Mesenchymal stem cell (in vitro differentiated cells and primary cell): ENCODE results near the gene C4orf50.
"Not testable (repeated sequence)": the region's sequence is repeated elsewhere in the genome, so short reads cannot be mapped to it uniquely, and the experiment has no call there.

ENCODE experiments used
- DNase-seq: peaks from one replicate; pipeline ENCODE4 v3.0.0-alpha.2; 2013
- H2AFZ ChIP-seq: one replicate; pipeline ENCODE4 v1.6.1; 2013; ENCODE audit warnings: low read depth, mild to moderate bottlenecking, control low read depth, inconsistent platforms, low read length, moderate library complexity
- H2AK5ac ChIP-seq: 2 replicates; pipeline ENCODE4 v1.6.1; 2013; ENCODE audit warnings: low read length, moderate library complexity, mild to moderate bottlenecking, inconsistent platforms; ENCODE audit not compliant: severe bottlenecking
- H2BK120ac ChIP-seq: one replicate; pipeline ENCODE4 v1.6.1; 2013; ENCODE audit warnings: low read depth, mild to moderate bottlenecking, inconsistent platforms, low read length, moderate library complexity
- H2BK12ac ChIP-seq, 2 experiments: one replicate each; pipeline ENCODE4 v1.6.1; 2013; ENCODE audit warnings: inconsistent platforms in 2 of 2, low read length in 2 of 2, mild to moderate bottlenecking in 2 of 2, moderate library complexity in 2 of 2, control low read depth in 1 of 2
- H2BK15ac ChIP-seq: one replicate; pipeline ENCODE4 v1.6.1; 2013; ENCODE audit warnings: mild to moderate bottlenecking, low read depth, inconsistent platforms; ENCODE audit not compliant: poor library complexity, severe bottlenecking
- H2BK5ac ChIP-seq: 2 replicates; pipeline ENCODE4 v1.6.1; 2013; ENCODE audit warnings: low read depth, mild to moderate bottlenecking, low read length, control low read depth, inconsistent platforms; ENCODE audit not compliant: poor library complexity, severe bottlenecking
- H3K14ac ChIP-seq, 2 experiments: one replicate each; pipeline ENCODE4 v1.6.1; 2013; ENCODE audit warnings: inconsistent platforms in 2 of 2, low read length in 2 of 2, control low read depth in 1 of 2, mild to moderate bottlenecking in 1 of 2, moderate library complexity in 1 of 2
- H3K18ac ChIP-seq, 2 experiments: one replicate each; pipeline ENCODE4 v1.6.1; 2013; ENCODE audit warnings: inconsistent platforms in 2 of 2, low read length in 2 of 2, control low read depth in 1 of 2, low read depth in 1 of 2, mild to moderate bottlenecking in 1 of 2
- H3K23ac ChIP-seq, 2 experiments: one replicate each; pipeline ENCODE4 v1.6.1; 2013; ENCODE audit warnings: inconsistent platforms in 2 of 2, low read length in 2 of 2, mild to moderate bottlenecking in 2 of 2, moderate library complexity in 2 of 2, control low read depth in 1 of 2
- H3K27ac ChIP-seq: 2 replicates; pipeline ENCODE4 v1.5.1; 2013; ENCODE audit warnings: mild to moderate bottlenecking, moderate library complexity, low read length, control low read depth, inconsistent platforms; ENCODE audit not compliant: poor library complexity, severe bottlenecking
- H3K27me3 ChIP-seq, 2 experiments: 2 replicates each; pipeline versions ENCODE4 v1.6.1 to v1.7.0; 2013; ENCODE audit warnings: low read length in 2 of 2, mild to moderate bottlenecking in 2 of 2, moderate library complexity in 2 of 2, control low read depth in 1 of 2, inconsistent platforms in 1 of 2; ENCODE audit not compliant: control insufficient read depth in 1 of 2, insufficient read depth in 1 of 2
- H3K36me3 ChIP-seq, 2 experiments: 2 replicates each; pipeline versions ENCODE4 v1.6.1 to v1.7.0; 2013; ENCODE audit warnings: low read length in 2 of 2, control low read depth in 1 of 2, inconsistent platforms in 1 of 2, low read depth in 1 of 2, mild to moderate bottlenecking in 1 of 2; ENCODE audit not compliant: insufficient read depth in 2 of 2, control insufficient read depth in 1 of 2
- H3K4ac ChIP-seq, 2 experiments: one replicate each; pipeline ENCODE4 v1.6.1; 2013; ENCODE audit warnings: inconsistent platforms in 2 of 2, low read length in 2 of 2, mild to moderate bottlenecking in 2 of 2, moderate library complexity in 2 of 2, control low read depth in 1 of 2, low read depth in 1 of 2
- H3K4me1 ChIP-seq: 2 replicates; pipeline ENCODE4 v1.6.1; 2013; ENCODE audit warnings: low read depth, low read length, control low read depth; ENCODE audit not compliant: control insufficient read depth, insufficient read depth
- H3K4me2 ChIP-seq: 2 replicates; pipeline ENCODE4 v1.6.1; 2013; ENCODE audit warnings: low read length, mild to moderate bottlenecking, inconsistent platforms; ENCODE audit not compliant: poor library complexity, severe bottlenecking
- H3K4me3 ChIP-seq, 2 experiments: 2 replicates each; pipeline versions ENCODE4 v1.5.1 to v1.7.0; 2013; ENCODE audit warnings: low read length in 2 of 2, mild to moderate bottlenecking in 2 of 2, control low read depth in 1 of 2, low read depth in 1 of 2; ENCODE audit not compliant: insufficient read depth in 1 of 2
- H3K79me1 ChIP-seq: replicated peaks from 2 replicates; pipeline ENCODE4 v1.6.1; 2013; ENCODE audit warnings: mild to moderate bottlenecking, control low read depth, low read length, inconsistent platforms; ENCODE audit not compliant: poor library complexity, severe bottlenecking
- H3K9ac ChIP-seq: 2 replicates; pipeline ENCODE4 v1.7.0; 2013; ENCODE audit warnings: mild to moderate bottlenecking, low read length, moderate library complexity
- H3K9me3 ChIP-seq: 2 replicates; pipeline ENCODE4 v1.7.0; 2013; ENCODE audit warnings: mild to moderate bottlenecking, low read length; ENCODE audit not compliant: control insufficient read depth
- H4K8ac ChIP-seq: one replicate; pipeline ENCODE4 v1.6.1; 2013; ENCODE audit warnings: inconsistent platforms, mild to moderate bottlenecking, low read length, moderate library complexity
- H4K91ac ChIP-seq: one replicate; pipeline ENCODE4 v1.6.1; 2013; ENCODE audit warnings: mild to moderate bottlenecking, low read length, inconsistent platforms
- WGBS: methylation state at CpG from one replicate; pipeline ENCODE4 v1.1.7; 2013; ENCODE audit warnings: mixed read lengths; 5-methylcytosine and 5-hydroxymethylcytosine counted together

The C4orf50 gene

GRCh38 chr4:5863461-5864113 is 154.6 kb downstream of the C4orf50 start:
- Histone ChIP-seq H3K4me1 (peaks cover 6% of the 10 kb centered on the region), H2BK5ac (no peak overlapping the region), H4K91ac (peak overlapping the region; percentile 18), H2BK12ac (no peak overlapping the region), H3K36me3 (no peaks in the 10 kb centered on the region), H3K9me3 (peaks cover under 1% of the 10 kb centered on the region), H3K79me1 (no peaks in the 10 kb centered on the region), H3K4ac (no peak overlapping the region), H3K27ac (no peak overlapping the region), H3K27me3 (peaks cover 38 to 62% of the 10 kb centered on the region in 2 experiments), H3K4me3 (no peak overlapping the region), H3K9ac (no peak overlapping the region), H3K23ac (peak overlapping the region in 1 of 2 experiments; percentile 14), H2AK5ac (no peak overlapping the region), H2BK15ac (no peak overlapping the region), H4K8ac (no peak overlapping the region), H2AFZ (no peak overlapping the region), H2BK120ac (no peak overlapping the region), H3K18ac (no peak overlapping the region), H3K4me2 (no peak overlapping the region), H3K14ac (no peak overlapping the region)
- DNase-seq, result peak; percentile 75
- WGBS, result 52% methylated on average over 14 of the region's 15 CpGs

- H3K23ac ChIP-seq, result no peak overlapping the region
- no peak overlapping the region for H2AFZ ChIP-seq
- no peak overlapping the region for H3K9ac ChIP-seq
- 92% methylated on average over 16 of the region's 16 CpGs for whole genome bisulfite sequencing
- H3K14ac ChIP-seq, result no peak overlapping the region
- no peak overlapping the region for H3K4me2 ChIP-seq
- no peak overlapping the region for H3K4me3 ChIP-seq
- no peak overlapping the region for H2BK12ac ChIP-seq
- DNase-seq, result no peak
- no peak overlapping the region for H2BK15ac ChIP-seq
- peaks cover 3% of the 10 kb centered on the region for H3K9me3 ChIP-seq
- no peak overlapping the region for H2AK5ac ChIP-seq
- peaks cover 2% of the 10 kb centered on the region for H3K4me1 ChIP-seq
- no peak overlapping the region for H4K8ac ChIP-seq
- H2BK5ac ChIP-seq, result no peak overlapping the region
- H3K36me3 ChIP-seq, result no peaks in the 10 kb centered on the region
- H2BK120ac ChIP-seq, result no peak overlapping the region
- no peak overlapping the region for H3K4ac ChIP-seq
- H3K79me1 ChIP-seq, result no peaks in the 10 kb centered on the region
- no peak overlapping the region for H4K91ac ChIP-seq
- no peak overlapping the region for H3K18ac ChIP-seq
- no peak overlapping the region for H3K27ac ChIP-seq
- peaks cover 14 to 32% of the 10 kb centered on the region in 2 experiments for H3K27me3 ChIP-seq
These were observed 160.0 kb downstream of the C4orf50 start for GRCh38 chr4:5858020-5858769.

- Histone ChIP-seq H3K4me2 (no peak overlapping the region), H3K27ac (no peak overlapping the region), H2AK5ac (no peak overlapping the region), H3K27me3 (peaks cover 16 to 37% of the 10 kb centered on the region in 2 experiments), H2BK120ac (no peak overlapping the region), H3K14ac (no peak overlapping the region), H3K4me1 (no peaks in the 10 kb centered on the region), H2BK5ac (no peak overlapping the region), H3K9ac (no peak overlapping the region), H4K8ac (no peak overlapping the region), H3K4me3 (no peak overlapping the region), H2BK15ac (no peak overlapping the region), H3K79me1 (no peaks in the 10 kb centered on the region), H3K18ac (no peak overlapping the region), H3K9me3 (peaks cover 3% of the 10 kb centered on the region), H3K4ac (no peak overlapping the region), H2BK12ac (no peak overlapping the region), H3K36me3 (no peaks in the 10 kb centered on the region), H2AFZ (no peak overlapping the region), H3K23ac (no peak overlapping the region), H4K91ac (no peak overlapping the region)
- no peak for DNase-seq
- WGBS, result 85% methylated on average over 2 of the region's 2 CpGs
These were observed 161.0 kb downstream of the C4orf50 start for GRCh38 chr4:5857199-5857598.

GRCh38 chr4:5856362-5856761 is 161.9 kb downstream of the C4orf50 start:
- not testable (repeated sequence) for H2BK5ac ChIP-seq
- 95% methylated on average over 3 of the region's 3 CpGs for WGBS

More at GRCh38 chr4:5856362-5856761, 161.9 kb downstream of the C4orf50 start:
- H3K4me1 ChIP-seq, H2AFZ ChIP-seq, H3K27ac ChIP-seq, H3K36me3 ChIP-seq, H2BK120ac ChIP-seq, H3K9me3 ChIP-seq, H3K4me2 ChIP-seq, H3K18ac ChIP-seq, H4K8ac ChIP-seq, H2BK15ac ChIP-seq, H3K4ac ChIP-seq, H2BK12ac ChIP-seq, H2AK5ac ChIP-seq, H3K14ac ChIP-seq, DNase-seq, H3K9ac ChIP-seq, H3K23ac ChIP-seq, H3K79me1 ChIP-seq, H4K91ac ChIP-seq, H3K4me3 ChIP-seq: not testable (repeated sequence)
- H3K27me3 ChIP-seq, result peaks cover 18 to 37% of the 10 kb centered on the region in 2 experiments
